Endodermal cell (in vitro differentiated cells): ENCODE results near the gene SSNA1. TPM values are rescaled to one million over a fixed set of nuclear protein-coding genes. Genes with fewer than 3 reads are reported as not detected.

Experiments used
- DNase-seq: peaks from one replicate; pipeline ENCODE4 v3.0.0-alpha.2; 2017
- H3K27ac ChIP-seq: 2 replicates; pipeline ENCODE4 v1.5.1; 2013; ENCODE audit warnings: mild to moderate bottlenecking, low read depth, low read length, moderate library complexity
- H3K27me3 ChIP-seq: 2 replicates; pipeline ENCODE4 v1.6.1; 2013; ENCODE audit warnings: mild to moderate bottlenecking, low read length, moderate library complexity; ENCODE audit not compliant: insufficient read depth, control insufficient read depth, poor library complexity, severe bottlenecking
- H3K36me3 ChIP-seq: 2 replicates; pipeline ENCODE4 v1.7.0; 2013; ENCODE audit warnings: mild to moderate bottlenecking, low read length, moderate library complexity; ENCODE audit not compliant: control insufficient read depth, insufficient read depth
- H3K4me1 ChIP-seq: one replicate; pipeline ENCODE4 v1.7.0; 2013; ENCODE audit warnings: low read length; ENCODE audit not compliant: control insufficient read depth, insufficient read depth
- H3K4me3 ChIP-seq: 2 replicates; pipeline ENCODE4 v1.5.1; 2013; ENCODE audit warnings: mild to moderate bottlenecking, low read length, moderate library complexity
- H3K9ac ChIP-seq: 2 replicates; pipeline ENCODE4 v1.6.1; 2013; ENCODE audit warnings: mild to moderate bottlenecking, low read length, moderate library complexity; ENCODE audit not compliant: poor library complexity, severe bottlenecking; ENCODE audit errors: extremely low read depth
- H3K9me3 ChIP-seq: 2 replicates; pipeline ENCODE4 v1.6.1; 2013; ENCODE audit warnings: mild to moderate bottlenecking, low read length, moderate library complexity; ENCODE audit not compliant: control insufficient read depth
- H3K27ac Mint-ChIP-seq: 2 replicates; pipeline ENCODE4 v1.8.0; 2020; ENCODE audit warnings: mixed read lengths
- H3K27me3 Mint-ChIP-seq: 2 replicates; pipeline ENCODE4 v1.8.0; 2021; ENCODE audit warnings: mild to moderate bottlenecking, mixed read lengths; ENCODE audit not compliant: insufficient read depth
- H3K36me3 Mint-ChIP-seq: 2 replicates; pipeline ENCODE4 v1.8.0; 2020; ENCODE audit warnings: low read depth, mixed read lengths
- H3K4me1 Mint-ChIP-seq: 2 replicates; pipeline ENCODE4 v1.8.0; 2020; ENCODE audit warnings: mixed read lengths
- H3K4me3 Mint-ChIP-seq: 2 replicates; pipeline ENCODE4 v1.8.0; 2020; ENCODE audit warnings: mild to moderate bottlenecking, moderate library complexity, mixed read lengths
- H3K9me3 Mint-ChIP-seq: 2 replicates; pipeline ENCODE4 v1.8.0; 2020; ENCODE audit warnings: mild to moderate bottlenecking, mixed read lengths
- WGBS, 2 experiments: methylation state at CpG; one replicate each; pipeline versions ENCODE4 v1.1.5 to v1.1.7; 2013; ENCODE audit warnings: missing lambda C conversion rate in 2 of 2, mixed read lengths in 1 of 2; ENCODE audit not compliant: insufficient coverage in 1 of 2, insufficient read length in 1 of 2; 5-methylcytosine and 5-hydroxymethylcytosine counted together
- total RNA-seq, 2 donors: library from RNA; stranded (reverse); fragmentation: NEBNext Ultra II Directional in 1 of 2; extraction: Animal tissue kit (Norgen Biotek cat#: 25700) in 1 of 2; gene quantifications; 2 replicates in 1 of 2; 3 replicates in 1 of 2; pipeline ENCODE4 v1.2.1, GENCODE V29; 2021
- TF ChIP-seq, protein P1 (sequence below): fragments of 200-600 bp; sonication (generic); conservative IDR thresholded peaks from 2 replicates; pipeline ENCODE4 v1.5.0; 2021; ENCODE audit warnings: antibody characterized with exemption, mild to moderate bottlenecking

SSNA1 gene
- total RNA-seq, 2 donors from 2014 or later = 66.5 to 67.7 TPM

DNA sequence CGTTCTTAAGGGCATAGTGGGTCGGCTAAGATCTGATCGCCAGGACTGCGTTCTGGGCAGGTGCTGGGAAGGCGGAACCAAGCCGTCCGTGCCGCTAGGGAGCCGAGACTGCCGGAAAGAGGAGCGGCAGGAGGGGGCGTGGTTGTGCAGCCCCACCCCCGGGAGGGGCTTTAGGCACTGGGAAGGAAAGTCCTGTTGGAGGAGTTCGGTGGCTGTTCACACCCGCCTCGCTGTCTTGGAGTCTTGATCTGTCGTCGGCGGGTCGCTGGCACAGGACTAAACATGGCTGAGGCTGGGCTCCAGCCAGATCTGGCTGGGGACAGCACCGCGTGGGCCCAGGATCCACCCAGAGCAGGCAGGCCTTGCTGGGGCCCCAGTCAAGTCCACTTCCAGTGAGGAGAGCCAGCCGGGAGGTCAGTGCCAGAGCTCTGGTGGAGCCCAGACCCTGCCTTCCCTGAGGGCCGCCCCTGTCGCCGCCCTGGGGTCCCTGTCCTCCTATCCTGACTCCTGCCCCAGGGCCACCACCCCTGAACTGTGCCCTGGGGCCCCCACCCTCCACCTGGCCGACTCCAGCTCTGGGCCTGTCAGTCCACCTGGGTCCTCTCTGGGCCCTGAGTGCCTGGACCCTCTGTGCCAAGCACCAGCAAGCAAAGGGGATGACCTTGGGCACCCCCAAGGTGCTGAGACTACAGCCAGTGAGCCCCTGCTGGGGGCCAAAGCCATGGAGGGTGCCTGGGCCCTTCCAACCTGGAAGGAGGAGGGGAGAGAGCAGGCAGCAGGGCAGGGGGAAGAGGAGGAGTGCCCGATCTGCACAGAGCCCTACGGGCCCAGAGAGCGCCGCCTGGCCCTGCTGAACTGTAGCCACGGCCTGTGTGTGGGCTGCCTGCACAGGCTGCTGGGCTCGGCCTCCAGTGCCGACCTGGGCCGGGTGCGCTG, 29.1 kb downstream of the SSNA1 start:
- Histone ChIP-seq H3K4me3 (no peak overlapping the region), H3K4me1 (peaks cover 23% of the 10 kb centered on the region), H3K9me3 (no peaks in the 10 kb centered on the region), H3K27ac (no peak overlapping the region), H3K27me3 (no peaks in the 10 kb centered on the region), H3K36me3 (peaks cover 8% of the 10 kb centered on the region), H3K9ac (no peak overlapping the region)
- TF ChIP-seq, protein P1, sequence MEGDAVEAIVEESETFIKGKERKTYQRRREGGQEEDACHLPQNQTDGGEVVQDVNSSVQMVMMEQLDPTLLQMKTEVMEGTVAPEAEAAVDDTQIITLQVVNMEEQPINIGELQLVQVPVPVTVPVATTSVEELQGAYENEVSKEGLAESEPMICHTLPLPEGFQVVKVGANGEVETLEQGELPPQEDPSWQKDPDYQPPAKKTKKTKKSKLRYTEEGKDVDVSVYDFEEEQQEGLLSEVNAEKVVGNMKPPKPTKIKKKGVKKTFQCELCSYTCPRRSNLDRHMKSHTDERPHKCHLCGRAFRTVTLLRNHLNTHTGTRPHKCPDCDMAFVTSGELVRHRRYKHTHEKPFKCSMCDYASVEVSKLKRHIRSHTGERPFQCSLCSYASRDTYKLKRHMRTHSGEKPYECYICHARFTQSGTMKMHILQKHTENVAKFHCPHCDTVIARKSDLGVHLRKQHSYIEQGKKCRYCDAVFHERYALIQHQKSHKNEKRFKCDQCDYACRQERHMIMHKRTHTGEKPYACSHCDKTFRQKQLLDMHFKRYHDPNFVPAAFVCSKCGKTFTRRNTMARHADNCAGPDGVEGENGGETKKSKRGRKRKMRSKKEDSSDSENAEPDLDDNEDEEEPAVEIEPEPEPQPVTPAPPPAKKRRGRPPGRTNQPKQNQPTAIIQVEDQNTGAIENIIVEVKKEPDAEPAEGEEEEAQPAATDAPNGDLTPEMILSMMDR = peak; percentile 31
- H3K4me3 Mint-ChIP-seq = peak overlapping the region; percentile 29
- WGBS, 2 experiments = 61 to 71% methylated on average over 26 to 36 of the region's 36 CpGs
- peaks cover 15% of the 10 kb centered on the region for H3K4me1 Mint-ChIP-seq
- peak; percentile 93 for DNase-seq
- peak overlapping the region; percentile 79 for H3K27ac Mint-ChIP-seq
- H3K36me3 Mint-ChIP-seq = peaks cover 11% of the 10 kb centered on the region
- H3K9me3 Mint-ChIP-seq = no peaks in the 10 kb centered on the region
- no peaks in the 10 kb centered on the region for H3K27me3 Mint-ChIP-seq

DNA sequence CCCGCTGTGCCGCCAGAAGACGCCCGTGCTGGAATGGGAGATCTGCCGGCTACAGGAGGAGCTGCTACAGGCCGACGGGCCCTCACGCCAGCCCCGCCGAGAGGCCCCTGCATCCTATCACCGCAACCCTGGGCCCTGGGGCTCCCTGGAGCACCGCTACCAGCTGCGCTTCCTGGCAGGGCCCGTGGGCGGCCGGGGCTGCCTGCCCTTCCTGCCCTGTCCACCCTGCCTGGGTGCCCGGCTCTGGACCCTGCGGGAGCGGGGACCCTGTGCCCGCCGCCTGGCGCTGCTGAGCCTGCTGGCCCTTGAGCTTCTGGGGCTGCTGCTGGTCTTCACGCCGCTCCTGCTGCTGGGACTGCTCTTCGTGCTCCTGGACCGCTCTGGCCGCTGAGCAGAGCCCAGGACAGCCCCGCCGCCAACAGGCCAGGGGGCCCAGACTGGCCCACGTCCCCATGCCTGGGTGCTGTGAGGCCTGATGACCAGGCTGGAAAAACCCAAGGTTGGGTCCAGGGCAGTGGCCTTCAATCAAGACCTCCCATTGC, 29.8 kb downstream of the SSNA1 start:
- Histone ChIP-seq H3K9ac (no peak overlapping the region), H3K4me3 (no peak overlapping the region), H3K9me3 (no peaks in the 10 kb centered on the region), H3K36me3 (peaks cover 8% of the 10 kb centered on the region), H3K27ac (no peak overlapping the region), H3K27me3 (no peaks in the 10 kb centered on the region), H3K4me1 (peaks cover 23% of the 10 kb centered on the region)
- no peak for DNase-seq
- Mint-ChIP-seq H3K9me3 (no peaks in the 10 kb centered on the region), H3K4me3 (peak overlapping the region; percentile 19), H3K4me1 (peaks cover 15% of the 10 kb centered on the region), H3K27ac (no peak overlapping the region), H3K36me3 (peaks cover 7% of the 10 kb centered on the region), H3K27me3 (no peaks in the 10 kb centered on the region)
- WGBS, 2 experiments = 95 to 97% methylated on average over 26 to 30 of the region's 30 CpGs
- TF ChIP-seq, protein P1 = no peak

DNA sequence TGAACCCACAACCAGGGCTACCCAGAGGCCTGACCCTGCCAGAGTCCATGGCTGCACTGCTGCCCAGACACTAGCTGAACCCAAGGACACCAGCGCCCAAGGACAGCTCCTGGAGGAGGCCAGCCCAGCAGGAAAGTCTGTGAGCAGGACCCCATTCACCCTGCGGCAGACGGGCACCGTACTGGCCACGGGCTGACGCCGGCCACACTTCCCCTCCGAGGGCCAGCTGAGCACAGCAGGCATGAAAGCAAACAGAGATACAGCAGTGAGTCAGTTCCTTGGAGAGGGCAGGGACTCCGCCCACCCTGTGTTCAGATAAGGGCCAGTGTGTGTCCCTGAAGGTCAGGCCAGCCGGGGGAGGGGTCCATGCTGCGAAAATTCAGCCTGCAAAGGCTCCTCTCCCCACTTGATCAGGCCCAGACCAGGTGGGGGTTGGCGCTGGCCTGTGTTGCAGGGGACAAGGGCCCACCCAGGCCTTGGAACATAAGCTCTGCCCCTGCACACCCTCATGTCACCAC, 30.3 kb downstream of the SSNA1 start:
- Histone ChIP-seq H3K9me3 (no peaks in the 10 kb centered on the region), H3K4me3 (no peak overlapping the region), H3K36me3 (peaks cover 8% of the 10 kb centered on the region), H3K27ac (no peak overlapping the region), H3K9ac (peak overlapping the region; percentile 30), H3K27me3 (no peaks in the 10 kb centered on the region), H3K4me1 (peaks cover 23% of the 10 kb centered on the region)
- peak overlapping the region; percentile 76 for H3K27ac Mint-ChIP-seq
- no peaks in the 10 kb centered on the region for H3K27me3 Mint-ChIP-seq
- DNase-seq = peak; percentile 81
- peaks cover 15% of the 10 kb centered on the region for H3K4me1 Mint-ChIP-seq
- 51 to 58% methylated on average over 6 to 12 of the region's 12 CpGs for WGBS, 2 experiments
- H3K36me3 Mint-ChIP-seq = peaks cover 7% of the 10 kb centered on the region
- peak overlapping the region; percentile 19 for H3K4me3 Mint-ChIP-seq
- H3K9me3 Mint-ChIP-seq = no peaks in the 10 kb centered on the region
- TF ChIP-seq, protein P1 = no peak
